H1 (cell line): ENCODE measurements around the gene RERG. TPM values are rescaled to one million over a fixed set of nuclear protein-coding genes. Genes with fewer than 3 reads are reported as not detected.

Source experiments
- CTCF ChIA-PET: fragments of 300-600 bp; sonication (Branson Sonifier 250); formaldehyde crosslinking; loops from one replicate; lab custom pipeline; 2021; ENCODE audit not compliant: partially characterized antibody; lab: Charles Lee
- POLR2A ChIA-PET: fragments of 300-600 bp; sonication (Branson Sonifier 250); formaldehyde crosslinking; loops from one replicate; lab custom pipeline; 2021; ENCODE audit warnings: inconsistent platforms; ENCODE audit not compliant: partially characterized antibody; lab: Charles Lee
- DNase-seq, 2 experiments: peaks; one replicate each; pipeline versions ENCODE4 v3.0.0 to v3.0.0-alpha.2; 2010 to 2022; ENCODE audit warnings: low spot score in 2 of 2, low read depth in 1 of 2, mixed read lengths in 1 of 2
- FAIRE-seq: peaks from 2 replicates; lab custom pipeline; 2011; peaks lifted over from hg19 to GRCh38; lab: Jason Lieb, UNC
- H2AFZ ChIP-seq: 2 replicates; pipeline ENCODE4 v1.8.1; 2012; ENCODE audit warnings: low read length, inconsistent platforms
- H2AK5ac ChIP-seq: 2 replicates; pipeline ENCODE4 v1.6.1; 2013; ENCODE audit warnings: low read depth, low read length
- H2BK120ac ChIP-seq: replicated peaks from 2 replicates; pipeline ENCODE3; 2013; ENCODE audit warnings: low read depth, low read length, inconsistent platforms
- H2BK12ac ChIP-seq: 2 replicates; pipeline ENCODE4 v1.6.1; 2013; ENCODE audit warnings: low read depth, low read length
- H2BK15ac ChIP-seq: 2 replicates; pipeline ENCODE4 v1.6.1; 2013; ENCODE audit warnings: low read length
- H2BK20ac ChIP-seq: 2 replicates; pipeline ENCODE4 v1.6.1; 2013; ENCODE audit warnings: low read length
- H2BK5ac ChIP-seq: 2 replicates; pipeline ENCODE4 v1.6.1; 2013; ENCODE audit warnings: low read depth, low read length
- H3K14ac ChIP-seq: 2 replicates; pipeline ENCODE4 v1.6.1; 2013; ENCODE audit warnings: inconsistent platforms; ENCODE audit not compliant: insufficient read length
- H3K18ac ChIP-seq: 2 replicates; pipeline ENCODE4 v1.6.1; 2013; ENCODE audit warnings: low read length; ENCODE audit errors: extremely low read depth
- H3K23ac ChIP-seq: 2 replicates; pipeline ENCODE4 v1.6.1; 2013; ENCODE audit warnings: inconsistent platforms; ENCODE audit not compliant: insufficient read length
- H3K23me2 ChIP-seq: 2 replicates; pipeline ENCODE4 v1.6.1; 2013; ENCODE audit warnings: low read depth, low read length
- H3K27ac ChIP-seq: 2 replicates; pipeline ENCODE4 v1.6.1; 2011; ENCODE audit warnings: low read depth, low read length, inconsistent platforms
- H3K27me3 ChIP-seq, 4 experiments: replicated peaks in 1 of 4; 1 replicate in 1 of 4; 2 replicates in 3 of 4; pipeline versions ENCODE4 v1.6.1 to v1.8.1; 2011 to 2013; ENCODE audit warnings: low read length in 3 of 4, mild to moderate bottlenecking in 3 of 4, inconsistent platforms in 2 of 4, mixed read lengths in 2 of 4, moderate library complexity in 1 of 4; ENCODE audit not compliant: control insufficient read depth in 3 of 4, insufficient read depth in 3 of 4; ENCODE audit errors: extremely low read depth in 1 of 4
- H3K36me3 ChIP-seq, 4 experiments: 2 replicates each; pipeline versions ENCODE4 v1.6.1 to v1.8.1; 2011 to 2013; ENCODE audit warnings: mild to moderate bottlenecking in 4 of 4, low read length in 3 of 4, moderate library complexity in 2 of 4, control low read depth in 1 of 4, inconsistent platforms in 1 of 4; ENCODE audit not compliant: insufficient read depth in 4 of 4, control insufficient read depth in 2 of 4
- H3K4ac ChIP-seq: replicated peaks from 2 replicates; pipeline ENCODE3; 2013; ENCODE audit warnings: low read length, low read depth, mixed read lengths, inconsistent platforms; ENCODE audit not compliant: insufficient read length
- H3K4me1 ChIP-seq, 4 experiments: replicated peaks in 1 of 4; 1 replicate in 1 of 4; 2 replicates in 3 of 4; pipeline versions ENCODE4 v1.6.1 to v1.8.1; 2011 to 2013; ENCODE audit warnings: low read length in 3 of 4, inconsistent platforms in 2 of 4, mixed read lengths in 1 of 4; ENCODE audit not compliant: insufficient read depth in 4 of 4, control insufficient read depth in 3 of 4
- H3K4me2 ChIP-seq, 2 experiments: 2 replicates each; pipeline versions ENCODE4 v1.6.1 to v1.8.1; 2011 to 2013; ENCODE audit warnings: low read depth in 2 of 2, low read length in 2 of 2, control low read depth in 1 of 2, inconsistent platforms in 1 of 2, mild to moderate bottlenecking in 1 of 2; ENCODE audit not compliant: insufficient read depth in 1 of 2
- H3K4me3 ChIP-seq, 4 experiments: fragments of 200-600, 300-600 bp in 1 of 4; sonication (generic), shearing (Covaris generic), sonication (Bioruptor Twin) in 1 of 4; 2 replicates each; pipeline versions ENCODE4 v1.5.1 to v1.8.1; 2011 to 2016; ENCODE audit warnings: low read length in 4 of 4, low read depth in 3 of 4, control low read depth in 2 of 4, inconsistent platforms in 2 of 4, mild to moderate bottlenecking in 2 of 4, mixed read lengths in 1 of 4, moderate library complexity in 1 of 4; ENCODE audit not compliant: insufficient read depth in 2 of 4; ENCODE audit errors: extremely low read depth in 1 of 4
- H3K56ac ChIP-seq: replicated peaks from 2 replicates; pipeline ENCODE3; 2013; ENCODE audit warnings: low read depth, mild to moderate bottlenecking, mixed read lengths, low read length, inconsistent platforms; ENCODE audit not compliant: insufficient read length
- H3K79me1 ChIP-seq: 2 replicates; pipeline ENCODE4 v1.6.1; 2013; ENCODE audit warnings: low read depth, low read length, control low read depth
- H3K79me2 ChIP-seq, 2 experiments: 2 replicates each; pipeline versions ENCODE4 v1.6.1 to v1.8.1; 2012 to 2013; ENCODE audit warnings: low read length in 2 of 2, mild to moderate bottlenecking in 2 of 2, inconsistent platforms in 1 of 2; ENCODE audit not compliant: insufficient read depth in 2 of 2, control insufficient read depth in 1 of 2
- H3K9ac ChIP-seq, 4 experiments: replicated peaks in 1 of 4; 1 replicate in 1 of 4; 2 replicates in 3 of 4; pipeline versions ENCODE4 v1.6.1 to v1.8.1; 2011 to 2013; ENCODE audit warnings: low read depth in 3 of 4, low read length in 3 of 4, control low read depth in 2 of 4, mild to moderate bottlenecking in 2 of 4, moderate library complexity in 2 of 4, inconsistent platforms in 1 of 4; ENCODE audit errors: extremely low read depth in 1 of 4
- H3K9me3 ChIP-seq, 2 experiments: 2 replicates each; pipeline versions ENCODE4 v1.6.1 to v1.8.1; 2012 to 2013; ENCODE audit warnings: mild to moderate bottlenecking in 2 of 2, moderate library complexity in 2 of 2, control low read depth in 1 of 2, inconsistent platforms in 1 of 2, low read depth in 1 of 2, low read length in 1 of 2, mixed read lengths in 1 of 2; ENCODE audit not compliant: insufficient read depth in 2 of 2
- H4K20me1 ChIP-seq, 2 experiments: replicated peaks in 1 of 2; 2 replicates each; pipeline versions ENCODE3 to v1.8.1; 2011 to 2013; ENCODE audit warnings: inconsistent platforms in 2 of 2, low read length in 2 of 2, mild to moderate bottlenecking in 1 of 2; ENCODE audit not compliant: insufficient read depth in 2 of 2, control insufficient read depth in 1 of 2
- H4K5ac ChIP-seq: 2 replicates; pipeline ENCODE4 v1.6.1; 2013; ENCODE audit warnings: low read length, low read depth, mixed read lengths, inconsistent platforms; ENCODE audit not compliant: insufficient read length
- H4K8ac ChIP-seq: 2 replicates; pipeline ENCODE4 v1.8.0; 2013; ENCODE audit warnings: mild to moderate bottlenecking, moderate library complexity, low read length, inconsistent platforms; ENCODE audit not compliant: insufficient read depth; ENCODE audit errors: extremely low read depth
- H4K91ac ChIP-seq: replicated peaks from 2 replicates; pipeline ENCODE3; 2013; ENCODE audit warnings: low read length, mixed read lengths, inconsistent platforms; ENCODE audit not compliant: insufficient read length
- BRCA1 ChIP-seq: IDR thresholded peaks from 2 replicates; pipeline ENCODE4 v1.6.1; 2012; ENCODE audit warnings: low read depth, low read length, improper control_type of control experiment
- WGBS, 2 experiments: shearing (Covaris generic) in 1 of 2; methylation state at CpG; one replicate each; pipeline versions ENCODE4 v1.1.6 to v1.1.7; 2013 to 2015; ENCODE audit warnings: low lambda C conversion rate in 2 of 2, mixed read lengths in 2 of 2, inconsistent platforms in 1 of 2, low coverage in 1 of 2, missing lambda C conversion rate in 1 of 2; ENCODE audit not compliant: insufficient replicate concordance in 2 of 2, insufficient coverage in 1 of 2, insufficient read length in 1 of 2; ENCODE audit errors: extremely low coverage in 1 of 2, missing lambda C conversion rate in 1 of 2; 5-methylcytosine and 5-hydroxymethylcytosine counted together
- polyA plus RNA-seq, 7 experiments: library from polyadenylated mRNA; depleted of rRNA in 3 of 7; stranded (reverse) in 5 of 7; unstranded in 2 of 7; fragments of >200 nt in 5 of 7; fragments of 200-250 nt in 2 of 7; gene quantifications; 1 replicate in 5 of 7; 2 replicates in 1 of 7; 4 replicates in 1 of 7; pipeline versions ENCODE4 v1.2.1 to v1.2.3, GENCODE V29; 2011 to 2013; ENCODE audit warnings: missing spikeins in 2 of 7, mixed read lengths in 2 of 7
- total RNA-seq: library from RNA; stranded (reverse); fragmentation: NEBNext Ultra II Directional; extraction: Animal tissue kit (Norgen Biotek cat#: 25700); gene quantifications from 2 replicates; pipeline ENCODE4 v1.2.1, GENCODE V29; 2021

Gene RERG
- total and polyA plus RNA-seq, 2 of the 8 experiments (the other 6 are each of a cell fraction or from before 2014, with no cell fraction given) = 0.12 to 0.86 TPM

- Histone ChIP-seq H3K27ac (no peak overlapping the region), H3K79me1 (no peaks in the 10 kb centered on the region), H3K18ac (no peak overlapping the region), H3K27me3 (no peaks in the 10 kb centered on the region), H3K14ac (no peak overlapping the region), H3K79me2 (no peaks in the 10 kb centered on the region), H3K9me3 (no peaks in the 10 kb centered on the region), H3K4me1 (no peaks in the 10 kb centered on the region), H3K23me2 (no peaks in the 10 kb centered on the region), H3K23ac (no peak overlapping the region), H3K9ac (no peak overlapping the region), H3K4me2 (no peak overlapping the region), H2AFZ (no peak overlapping the region; the same call in 1 of the 2 replicates), H2BK20ac (no peak overlapping the region), H2BK5ac (no peak overlapping the region), H2AK5ac (no peak overlapping the region), H2BK12ac (no peak overlapping the region), H4K91ac (no peak overlapping the region), H3K36me3 (no peaks in the 10 kb centered on the region), H4K8ac (no peak overlapping the region), H2BK15ac (no peak overlapping the region), H3K4ac (no peak overlapping the region), H2BK120ac (no peak overlapping the region), H4K20me1 (no peaks in the 10 kb centered on the region), H4K5ac (no peak overlapping the region), H3K4me3 (no peak overlapping the region), H3K56ac (no peak overlapping the region)
- POLR2A ChIA-PET = no interaction called here
- CTCF ChIA-PET = interaction anchor here (0.7 to 1.5 kb wide), 5 partner anchors 15 to 370 kb away, joined by 3 to 5 read pairs (median 3); no protein-coding TSS in a partner anchor
- no peak for DNase-seq
- WGBS, 2 experiments = 92% methylated on average over 2 of the region's 2 CpGs; no CpG with 5 or more reads in 1 of the 2 experiments
- FAIRE-seq = no peak
- no peak for TF ChIP-seq BRCA1
Measured at GRCh38 chr12:15157269-15157671, 63.9 kb downstream of the RERG start.
